ENCODE results near the gene ATP13A2. TPM values are rescaled to one million over a fixed set of nuclear protein-coding genes. Genes with fewer than 3 reads are reported as not detected.

ATP13A2 gene
- total RNA-seq, 2 experiments from 2014 or later, result 25.0 to 28.8 TPM

DNA sequence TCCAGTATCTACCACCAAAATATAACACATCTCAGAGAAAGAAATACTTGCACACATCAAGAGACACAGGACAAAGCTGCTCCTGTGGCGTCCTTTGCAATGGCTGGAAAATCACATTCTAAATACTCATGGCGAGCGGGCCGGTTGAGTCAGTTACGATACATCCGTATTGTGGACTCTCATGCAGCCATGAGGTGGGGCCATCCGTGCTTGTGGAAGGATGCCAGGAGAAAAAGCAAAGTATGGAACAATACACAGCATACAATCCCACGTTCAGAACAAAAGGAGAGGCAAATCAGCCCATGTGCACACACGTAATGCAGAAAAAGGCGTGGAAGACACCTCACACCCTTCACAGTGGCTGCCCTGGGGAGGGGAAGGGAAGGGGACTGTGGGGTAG lies 13.1 kb downstream of the ATP13A2 start:
- H3K9me2 ChIP-seq (ENCODE audit: insufficient read depth, low read length), result no peaks in the 10 kb centered on the region
- no peak overlapping the region for H2AFZ ChIP-seq (ENCODE audit: low read length)
- H3K27ac ChIP-seq (ENCODE audit: low read depth, low read length, poor library complexity, severe bottlenecking), result no peak overlapping the region
- DNase-seq (ENCODE audit: low spot score), result no peak
- no peaks in the 10 kb centered on the region for H3K79me2 ChIP-seq (ENCODE audit: insufficient read depth, low read depth, low read length)
- TF ChIP-seq, protein P1, sequence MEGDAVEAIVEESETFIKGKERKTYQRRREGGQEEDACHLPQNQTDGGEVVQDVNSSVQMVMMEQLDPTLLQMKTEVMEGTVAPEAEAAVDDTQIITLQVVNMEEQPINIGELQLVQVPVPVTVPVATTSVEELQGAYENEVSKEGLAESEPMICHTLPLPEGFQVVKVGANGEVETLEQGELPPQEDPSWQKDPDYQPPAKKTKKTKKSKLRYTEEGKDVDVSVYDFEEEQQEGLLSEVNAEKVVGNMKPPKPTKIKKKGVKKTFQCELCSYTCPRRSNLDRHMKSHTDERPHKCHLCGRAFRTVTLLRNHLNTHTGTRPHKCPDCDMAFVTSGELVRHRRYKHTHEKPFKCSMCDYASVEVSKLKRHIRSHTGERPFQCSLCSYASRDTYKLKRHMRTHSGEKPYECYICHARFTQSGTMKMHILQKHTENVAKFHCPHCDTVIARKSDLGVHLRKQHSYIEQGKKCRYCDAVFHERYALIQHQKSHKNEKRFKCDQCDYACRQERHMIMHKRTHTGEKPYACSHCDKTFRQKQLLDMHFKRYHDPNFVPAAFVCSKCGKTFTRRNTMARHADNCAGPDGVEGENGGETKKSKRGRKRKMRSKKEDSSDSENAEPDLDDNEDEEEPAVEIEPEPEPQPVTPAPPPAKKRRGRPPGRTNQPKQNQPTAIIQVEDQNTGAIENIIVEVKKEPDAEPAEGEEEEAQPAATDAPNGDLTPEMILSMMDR (conservative IDR thresholded peaks at IDR 0.05; ENCODE audit: low read length), result no peak
- no peak for TF ChIP-seq EZH2phosphoT487 (IDR thresholded peaks at IDR 0.05; ENCODE audit: borderline replicate concordance, low read depth, low read length)
- H3K4me1 ChIP-seq (ENCODE audit: insufficient read depth, low read length, poor library complexity, severe bottlenecking), result no peaks in the 10 kb centered on the region
- intact Hi-C loops (cut with micrococcal nuclease; ENCODE audit: unreplicated experiment), result no loop called here
- ChIA-PET CTCF (ENCODE audit: unreplicated experiment) (no interaction called here), POLR2A (no interaction called here)
- H3K9me3 ChIP-seq (ENCODE audit: low read length), result no peaks in the 10 kb centered on the region
- H3K36me3 ChIP-seq (ENCODE audit: insufficient read depth, low read length), result peaks cover 16% of the 10 kb centered on the region
- no peak overlapping the region for H3K4me3 ChIP-seq (ENCODE audit: low read depth, low read length, poor library complexity, severe bottlenecking)
- BruUV-seq (replicated peaks), result no TSS peak
- no peak overlapping the region for H3K4me2 ChIP-seq (ENCODE audit: low read length)
- no peaks in the 10 kb centered on the region for H4K20me1 ChIP-seq (ENCODE audit: insufficient read depth, low read length)

DNA sequence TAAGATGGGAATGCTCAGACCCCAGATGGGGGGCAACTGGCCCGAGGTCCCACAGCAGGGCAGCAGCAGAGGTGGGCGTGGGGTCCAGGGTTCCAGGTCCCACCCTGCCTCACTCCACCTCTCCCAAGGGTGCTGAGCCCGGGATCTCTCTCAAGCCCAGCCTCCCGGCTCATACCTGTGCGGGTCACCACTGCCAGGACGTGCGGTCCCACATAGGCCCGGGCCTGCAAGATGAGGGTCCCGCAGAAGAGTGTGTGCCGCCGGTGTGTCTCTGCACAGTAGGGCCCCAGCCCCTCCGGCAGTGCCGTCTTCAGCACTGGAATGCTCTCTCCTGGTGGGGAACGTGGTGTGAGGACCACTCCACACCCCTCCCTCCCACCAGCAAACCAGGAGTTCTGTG lies 14.9 kb downstream of the ATP13A2 start:
- H3K4me1 ChIP-seq (ENCODE audit: insufficient read depth, low read length, poor library complexity, severe bottlenecking), result no peaks in the 10 kb centered on the region
- peaks cover 8% of the 10 kb centered on the region for H3K36me3 ChIP-seq (ENCODE audit: insufficient read depth, low read length)
- DNase-seq (ENCODE audit: low spot score), result no peak
- no peak overlapping the region for H2AFZ ChIP-seq (ENCODE audit: low read length)
- no peak overlapping the region for H3K27ac ChIP-seq (ENCODE audit: low read depth, low read length, poor library complexity, severe bottlenecking)
- TF ChIP-seq, protein P1 (conservative IDR thresholded peaks at IDR 0.05; ENCODE audit: low read length), result no peak
- TF ChIP-seq EZH2phosphoT487 (IDR thresholded peaks at IDR 0.05; ENCODE audit: borderline replicate concordance, low read depth, low read length), result no peak
- H3K4me2 ChIP-seq (ENCODE audit: low read length), result no peak overlapping the region
- H3K9me2 ChIP-seq (ENCODE audit: insufficient read depth, low read length), result no peaks in the 10 kb centered on the region
- no peaks in the 10 kb centered on the region for H4K20me1 ChIP-seq (ENCODE audit: insufficient read depth, low read length)
- intact Hi-C loops (cut with micrococcal nuclease; ENCODE audit: unreplicated experiment), result no loop called here
- H3K79me2 ChIP-seq (ENCODE audit: insufficient read depth, low read depth, low read length), result no peaks in the 10 kb centered on the region
- ChIA-PET CTCF (ENCODE audit: unreplicated experiment) (no interaction called here), POLR2A (no interaction called here)
- BruUV-seq (replicated peaks), result no TSS peak
- no peak overlapping the region for H3K4me3 ChIP-seq (ENCODE audit: low read depth, low read length, poor library complexity, severe bottlenecking)
- H3K9me3 ChIP-seq (ENCODE audit: low read length), result no peaks in the 10 kb centered on the region

DNA sequence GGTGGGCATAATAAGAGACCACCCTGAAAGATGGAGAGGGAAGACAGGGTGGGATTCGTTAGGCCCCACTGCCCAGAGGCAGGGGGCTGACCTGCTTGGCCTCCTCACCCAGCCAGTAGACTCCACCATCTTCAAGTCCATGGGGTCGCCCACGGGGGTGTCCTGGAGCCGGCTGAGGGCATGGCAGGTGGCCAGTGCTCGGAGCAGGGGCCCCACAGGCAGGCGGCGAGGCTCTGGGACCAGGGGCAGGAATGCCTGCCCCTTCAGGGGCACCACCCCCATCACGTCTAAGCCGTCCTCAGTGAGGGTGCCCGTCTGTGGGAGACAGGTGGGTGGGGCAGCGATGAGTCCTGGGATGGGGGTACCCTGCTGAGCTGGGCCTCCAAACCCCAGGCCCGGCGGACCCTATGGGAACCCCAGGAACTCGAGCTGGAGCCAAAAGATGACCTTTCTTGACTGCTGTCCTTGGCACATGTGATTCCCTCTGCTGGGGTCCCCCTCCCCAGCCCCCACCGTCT lies 18.1 kb downstream of the ATP13A2 start:
- POLR2A ChIA-PET, result no interaction called here
- CTCF ChIA-PET (ENCODE audit: unreplicated experiment), result no interaction called here
- H3K4me3 ChIP-seq (ENCODE audit: low read depth, low read length, poor library complexity, severe bottlenecking), result no peak overlapping the region
- DNase-seq (ENCODE audit: low spot score), result no peak
- TF ChIP-seq, protein P1 (conservative IDR thresholded peaks at IDR 0.05; ENCODE audit: low read length), result no peak
- no peak for TF ChIP-seq EZH2phosphoT487 (IDR thresholded peaks at IDR 0.05; ENCODE audit: borderline replicate concordance, low read depth, low read length)
- H3K9me3 ChIP-seq (ENCODE audit: low read length), result no peaks in the 10 kb centered on the region
- no TSS peak for BruUV-seq (replicated peaks)
- no peak overlapping the region for H2AFZ ChIP-seq (ENCODE audit: low read length)
- H3K4me2 ChIP-seq (ENCODE audit: low read length), result no peak overlapping the region
- H4K20me1 ChIP-seq (ENCODE audit: insufficient read depth, low read length), result no peaks in the 10 kb centered on the region
- no peaks in the 10 kb centered on the region for H3K4me1 ChIP-seq (ENCODE audit: insufficient read depth, low read length, poor library complexity, severe bottlenecking)
- no peaks in the 10 kb centered on the region for H3K9me2 ChIP-seq (ENCODE audit: insufficient read depth, low read length)
- intact Hi-C loops (cut with micrococcal nuclease; ENCODE audit: unreplicated experiment), result no loop called here
- peaks cover 8% of the 10 kb centered on the region for H3K36me3 ChIP-seq (ENCODE audit: insufficient read depth, low read length)
- H3K27ac ChIP-seq (ENCODE audit: low read depth, low read length, poor library complexity, severe bottlenecking), result no peak overlapping the region
- H3K79me2 ChIP-seq (ENCODE audit: insufficient read depth, low read depth, low read length), result no peaks in the 10 kb centered on the region
